ENCODE measurements around the gene PARP2. TPM values are rescaled to one million over a fixed set of nuclear protein-coding genes. Genes with fewer than 3 reads are reported as not detected.
"Not testable (repeated sequence)": the region's sequence is repeated elsewhere in the genome, so short reads cannot be mapped to it uniquely, and the experiment has no call there.

The PARP2 gene
- 72.2 TPM for polyA plus RNA-seq (ENCODE audit: insufficient read length)
- long read RNA-seq, donor 1, partial matches to known transcripts: 0 of 4 reads
- long read RNA-seq, donor 1, other reads (novel, unspliced or antisense): 0 of 4 reads
- long read RNA-seq, donor 2, transcript PARP2-202 (16 exons, 1,881 nt): major isoform, 11 of 11 reads
- long read RNA-seq, donor 2, partial matches to known transcripts: 0 of 11 reads
- long read RNA-seq, donor 2, other reads (novel, unspliced or antisense): 0 of 11 reads
- long read RNA-seq, donor 3, partial matches to known transcripts: 0 of 6 reads
- long read RNA-seq, donor 3, other reads (novel, unspliced or antisense): 0 of 6 reads
- long read RNA-seq, donor 4: 0 reads
- long read RNA-seq, donor 5, transcript PARP2-202 (16 exons, 1,881 nt): major isoform, 11 of 11 reads
- long read RNA-seq, donor 5, partial matches to known transcripts: 0 of 11 reads
- long read RNA-seq, donor 5, other reads (novel, unspliced or antisense): 0 of 11 reads
- long read RNA-seq, donor 6, transcript PARP2-202 (16 exons, 1,881 nt): major isoform, 8 of 9 reads
- long read RNA-seq, donor 6, partial matches to known transcripts: 0 of 9 reads
- long read RNA-seq, donor 6, other reads (novel, unspliced or antisense): 0 of 9 reads
- long read RNA-seq, donor 7, transcript PARP2-202 (16 exons, 1,881 nt): major isoform, 9 of 9 reads
- long read RNA-seq, donor 7, partial matches to known transcripts: 0 of 9 reads
- long read RNA-seq, donor 7, other reads (novel, unspliced or antisense): 0 of 9 reads
- long read RNA-seq, donor 8, partial matches to known transcripts: 0 of 4 reads
- long read RNA-seq, donor 8, other reads (novel, unspliced or antisense): 0 of 4 reads

GRCh38 chr14:20343092-20343861 is at the start of gene PARP2:
Gene PARP2 (plus strand): TSS chr14:20343635. CDS start chr14:20343642, 7 bp downstream.
- DNase-seq: peak; percentile 100

GRCh38 chr14:20294636-20295035 is 48.8 kb upstream of the PARP2 start:
- DNase-seq: no peak

GRCh38 chr14:20295067-20295466 is 48.4 kb upstream of the PARP2 start:
- DNase-seq: no peak

GRCh38 chr14:20302042-20302755 is 41.2 kb upstream of the PARP2 start:
- DNase-seq: no peak

GRCh38 chr14:20305265-20306078 is 38.0 kb upstream of the PARP2 start, which contains the start of gene TTC5:
Gene TTC5 (minus strand): TSS chr14:20305951. CDS start chr14:20305937, 14 bp downstream.
- peak; percentile 90 for DNase-seq

GRCh38 chr14:20306079-20306423 is 37.4 kb upstream of the PARP2 start:
- no peak for DNase-seq

GRCh38 chr14:20314026-20314425 is 29.4 kb upstream of the PARP2 start:
- no peak for DNase-seq

GRCh38 chr14:20317720-20318119 is 25.7 kb upstream of the PARP2 start:
- no peak for DNase-seq

GRCh38 chr14:20327005-20327869 is 16.2 kb upstream of the PARP2 start:
- peak; percentile 70 for DNase-seq

- no peak for DNase-seq
Measured at GRCh38 chr14:20328705-20329104, 14.7 kb upstream of the PARP2 start.

GRCh38 chr14:20329355-20329754 is 14.1 kb upstream of the PARP2 start:
- no peak for DNase-seq

GRCh38 chr14:20331053-20331613 is 12.3 kb upstream of the PARP2 start:
- DNase-seq: no peak

GRCh38 chr14:20332431-20332787 is 11.0 kb upstream of the PARP2 start:
- DNase-seq: peak; percentile 61

GRCh38 chr14:20332788-20333493 is 10.5 kb upstream of the PARP2 start, which contains the start of gene CCNB1IP1:
Gene CCNB1IP1 (minus strand): TSS chr14:20333279. CDS start chr14:20316523, 16,756 bp downstream.
- DNase-seq: peak; percentile 92

GRCh38 chr14:20333494-20333841 is 10.0 kb upstream of the PARP2 start:
- no peak for DNase-seq

- no peak for DNase-seq
Measured at GRCh38 chr14:20334017-20334416, 9.4 kb upstream of the PARP2 start.

GRCh38 chr14:20341032-20341431 is 2.4 kb upstream of the PARP2 start:
- DNase-seq: not testable (repeated sequence)

GRCh38 chr14:20341646-20342045 is 1.8 kb upstream of the PARP2 start:
- no peak for DNase-seq

GRCh38 chr14:20343862-20344220 is 406 bp downstream of the PARP2 start:
- peak; percentile 46 for DNase-seq

All from left kidney (tissue), 8 donors.